ENCODE data around the gene MBIP. TPM values are rescaled to one million over a fixed set of nuclear protein-coding genes. Genes with fewer than 3 reads are reported as not detected.

Gene MBIP
- total and polyA plus RNA-seq, 4 donors = 8.1 to 17.5 (median 10.3) TPM

DNA sequence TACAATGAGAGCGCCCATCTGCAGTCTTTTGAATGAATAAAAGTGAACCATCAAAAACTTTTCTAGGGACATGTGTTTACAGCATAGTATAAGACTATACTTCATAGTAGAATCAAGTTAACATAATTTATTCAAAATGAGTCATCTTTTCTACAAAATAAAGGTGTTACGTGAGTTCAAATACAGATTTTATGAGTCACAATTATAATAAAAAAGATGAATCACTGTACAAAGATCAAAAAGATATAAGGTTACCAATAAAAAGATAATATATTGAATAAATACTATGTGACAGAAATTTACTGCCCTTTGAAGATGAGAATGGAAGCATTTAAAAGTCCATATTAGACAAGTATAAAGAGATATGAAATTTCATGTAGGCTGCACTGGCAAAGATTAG lies 2.8 kb downstream of the MBIP start:
- Histone ChIP-seq H3K9me3 (ENCODE audit: control insufficient read depth in 4 of 4, low read length in 3 of 4) (no peaks in the 10 kb centered on the region), H3K9ac (ENCODE audit: low read depth in 1 of 2, low read length in 2 of 2) (no peak overlapping the region), H3K27me3 (ENCODE audit: control insufficient read depth in 4 of 4, insufficient read depth in 4 of 4, low read length in 3 of 4) (no peaks in the 10 kb centered on the region), H3K36me3 (ENCODE audit: control insufficient read depth in 4 of 4, insufficient read depth in 3 of 4, low read depth in 1 of 4, low read length in 3 of 4) (peaks cover 0 to 3% (median 1%) of the 10 kb centered on the region in 4 donors), H3K4me3 (ENCODE audit: low read depth in 1 of 3, low read length in 3 of 3) (no peak overlapping the region), H3K4me1 (ENCODE audit: control insufficient read depth in 4 of 4, insufficient read depth in 4 of 4, low read length in 3 of 4) (peaks cover 3 to 14% (median 5%) of the 10 kb centered on the region in 4 donors), H3K27ac (ENCODE audit: low read depth in 1 of 2, low read length in 2 of 2) (no peak overlapping the region)
- TF ChIP-seq, protein P1, sequence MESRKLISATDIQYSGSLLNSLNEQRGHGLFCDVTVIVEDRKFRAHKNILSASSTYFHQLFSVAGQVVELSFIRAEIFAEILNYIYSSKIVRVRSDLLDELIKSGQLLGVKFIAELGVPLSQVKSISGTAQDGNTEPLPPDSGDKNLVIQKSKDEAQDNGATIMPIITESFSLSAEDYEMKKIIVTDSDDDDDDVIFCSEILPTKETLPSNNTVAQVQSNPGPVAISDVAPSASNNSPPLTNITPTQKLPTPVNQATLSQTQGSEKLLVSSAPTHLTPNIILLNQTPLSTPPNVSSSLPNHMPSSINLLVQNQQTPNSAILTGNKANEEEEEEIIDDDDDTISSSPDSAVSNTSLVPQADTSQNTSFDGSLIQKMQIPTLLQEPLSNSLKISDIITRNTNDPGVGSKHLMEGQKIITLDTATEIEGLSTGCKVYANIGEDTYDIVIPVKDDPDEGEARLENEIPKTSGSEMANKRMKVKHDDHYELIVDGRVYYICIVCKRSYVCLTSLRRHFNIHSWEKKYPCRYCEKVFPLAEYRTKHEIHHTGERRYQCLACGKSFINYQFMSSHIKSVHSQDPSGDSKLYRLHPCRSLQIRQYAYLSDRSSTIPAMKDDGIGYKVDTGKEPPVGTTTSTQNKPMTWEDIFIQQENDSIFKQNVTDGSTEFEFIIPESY (IDR thresholded peaks at IDR 0.05) = no peak
- no peak for TF ChIP-seq EGR1 (IDR thresholded peaks at IDR 0.05; ENCODE audit: low read depth in 2 of 2)
- TF ChIP-seq NR2F2 (IDR thresholded peaks at IDR 0.05) = no peak
- no peak for TF ChIP-seq HNF4G (IDR thresholded peaks at IDR 0.05)
- no peak for TF ChIP-seq RAD21 (IDR thresholded peaks at IDR 0.05)
- no peak for TF ChIP-seq YY1 (IDR thresholded peaks at IDR 0.05)
- no peak for TF ChIP-seq FOXA2 (IDR thresholded peaks at IDR 0.05)
- no peak for TF ChIP-seq SP1 (IDR thresholded peaks at IDR 0.05)
- TF ChIP-seq, protein P2, sequence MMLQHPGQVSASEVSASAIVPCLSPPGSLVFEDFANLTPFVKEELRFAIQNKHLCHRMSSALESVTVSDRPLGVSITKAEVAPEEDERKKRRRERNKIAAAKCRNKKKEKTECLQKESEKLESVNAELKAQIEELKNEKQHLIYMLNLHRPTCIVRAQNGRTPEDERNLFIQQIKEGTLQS (IDR thresholded peaks at IDR 0.05) = no peak
- TF ChIP-seq GABPA (IDR thresholded peaks at IDR 0.05 in 1 of 2, conservative IDR thresholded peaks at IDR 0.05 in 1 of 2) = no peak
- TF ChIP-seq FOXA1 (IDR thresholded peaks at IDR 0.05) = no peak
- TF ChIP-seq, protein P3, sequence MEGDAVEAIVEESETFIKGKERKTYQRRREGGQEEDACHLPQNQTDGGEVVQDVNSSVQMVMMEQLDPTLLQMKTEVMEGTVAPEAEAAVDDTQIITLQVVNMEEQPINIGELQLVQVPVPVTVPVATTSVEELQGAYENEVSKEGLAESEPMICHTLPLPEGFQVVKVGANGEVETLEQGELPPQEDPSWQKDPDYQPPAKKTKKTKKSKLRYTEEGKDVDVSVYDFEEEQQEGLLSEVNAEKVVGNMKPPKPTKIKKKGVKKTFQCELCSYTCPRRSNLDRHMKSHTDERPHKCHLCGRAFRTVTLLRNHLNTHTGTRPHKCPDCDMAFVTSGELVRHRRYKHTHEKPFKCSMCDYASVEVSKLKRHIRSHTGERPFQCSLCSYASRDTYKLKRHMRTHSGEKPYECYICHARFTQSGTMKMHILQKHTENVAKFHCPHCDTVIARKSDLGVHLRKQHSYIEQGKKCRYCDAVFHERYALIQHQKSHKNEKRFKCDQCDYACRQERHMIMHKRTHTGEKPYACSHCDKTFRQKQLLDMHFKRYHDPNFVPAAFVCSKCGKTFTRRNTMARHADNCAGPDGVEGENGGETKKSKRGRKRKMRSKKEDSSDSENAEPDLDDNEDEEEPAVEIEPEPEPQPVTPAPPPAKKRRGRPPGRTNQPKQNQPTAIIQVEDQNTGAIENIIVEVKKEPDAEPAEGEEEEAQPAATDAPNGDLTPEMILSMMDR (IDR thresholded peaks at IDR 0.05; ENCODE audit: low read depth, low read length, missing input control) = no peak
- TF ChIP-seq RXRA (IDR thresholded peaks at IDR 0.05) = no peak
- TF ChIP-seq, protein P4, sequence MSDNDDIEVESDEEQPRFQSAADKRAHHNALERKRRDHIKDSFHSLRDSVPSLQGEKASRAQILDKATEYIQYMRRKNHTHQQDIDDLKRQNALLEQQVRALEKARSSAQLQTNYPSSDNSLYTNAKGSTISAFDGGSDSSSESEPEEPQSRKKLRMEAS (IDR thresholded peaks at IDR 0.05) = no peak
- TF ChIP-seq HNF4A (conservative IDR thresholded peaks at IDR 0.05) = no peak
- TF ChIP-seq JUND (IDR thresholded peaks at IDR 0.05) = no peak
- no peak for TF ChIP-seq TAF1 (conservative IDR thresholded peaks at IDR 0.05)
- TF ChIP-seq, protein P5, sequence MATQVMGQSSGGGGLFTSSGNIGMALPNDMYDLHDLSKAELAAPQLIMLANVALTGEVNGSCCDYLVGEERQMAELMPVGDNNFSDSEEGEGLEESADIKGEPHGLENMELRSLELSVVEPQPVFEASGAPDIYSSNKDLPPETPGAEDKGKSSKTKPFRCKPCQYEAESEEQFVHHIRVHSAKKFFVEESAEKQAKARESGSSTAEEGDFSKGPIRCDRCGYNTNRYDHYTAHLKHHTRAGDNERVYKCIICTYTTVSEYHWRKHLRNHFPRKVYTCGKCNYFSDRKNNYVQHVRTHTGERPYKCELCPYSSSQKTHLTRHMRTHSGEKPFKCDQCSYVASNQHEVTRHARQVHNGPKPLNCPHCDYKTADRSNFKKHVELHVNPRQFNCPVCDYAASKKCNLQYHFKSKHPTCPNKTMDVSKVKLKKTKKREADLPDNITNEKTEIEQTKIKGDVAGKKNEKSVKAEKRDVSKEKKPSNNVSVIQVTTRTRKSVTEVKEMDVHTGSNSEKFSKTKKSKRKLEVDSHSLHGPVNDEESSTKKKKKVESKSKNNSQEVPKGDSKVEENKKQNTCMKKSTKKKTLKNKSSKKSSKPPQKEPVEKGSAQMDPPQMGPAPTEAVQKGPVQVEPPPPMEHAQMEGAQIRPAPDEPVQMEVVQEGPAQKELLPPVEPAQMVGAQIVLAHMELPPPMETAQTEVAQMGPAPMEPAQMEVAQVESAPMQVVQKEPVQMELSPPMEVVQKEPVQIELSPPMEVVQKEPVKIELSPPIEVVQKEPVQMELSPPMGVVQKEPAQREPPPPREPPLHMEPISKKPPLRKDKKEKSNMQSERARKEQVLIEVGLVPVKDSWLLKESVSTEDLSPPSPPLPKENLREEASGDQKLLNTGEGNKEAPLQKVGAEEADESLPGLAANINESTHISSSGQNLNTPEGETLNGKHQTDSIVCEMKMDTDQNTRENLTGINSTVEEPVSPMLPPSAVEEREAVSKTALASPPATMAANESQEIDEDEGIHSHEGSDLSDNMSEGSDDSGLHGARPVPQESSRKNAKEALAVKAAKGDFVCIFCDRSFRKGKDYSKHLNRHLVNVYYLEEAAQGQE (IDR thresholded peaks at IDR 0.05) = no peak
- 87% methylated on average over 2 of the region's 2 CpGs for whole genome bisulfite sequencing
- DNase-seq (ENCODE audit: low spot score) = no peak

Measured in liver (tissue), 9 donors.